Erythroblast (primary cell): ENCODE measurements around the gene PCYT2.

ENCODE experiments used
- GATA1 ChIP-seq: IDR thresholded peaks from 2 replicates; pipeline ENCODE4 v1.6.1; 2011; ENCODE audit warnings: low read depth, mild to moderate bottlenecking, control low read depth, low read length, moderate library complexity
- POLR2A ChIP-seq: IDR thresholded peaks from 2 replicates; pipeline ENCODE4 v1.6.1; 2011; ENCODE audit warnings: mild to moderate bottlenecking, low read length

GRCh38 chr17:81927152-81927652, 16.0 kb upstream of the PCYT2 start:
- TF ChIP-seq POLR2A: no peak
- no peak for TF ChIP-seq GATA1
